ENCODE data around the gene LTA4H.

- TF ChIP-seq CTCF (optimal IDR thresholded peaks at IDR 0.05 in 1 of 3, IDR thresholded peaks at IDR 0.05 in 1 of 3, conservative IDR thresholded peaks at IDR 0.05 in 1 of 3; ENCODE audit: extremely low read depth in 1 of 3, insufficient read depth in 2 of 3, low read length in 3 of 3) (peak in 1 of 3 experiments; percentile 21), EZH2 (IDR thresholded peaks at IDR 0.05; ENCODE audit: low read length) (no peak)
Observed at GRCh38 chr12:95963096-95963495, 72.3 kb downstream of the LTA4H start.
